ENCODE data around the gene DPP6.

GRCh38 chr7:154372011-154372601 is 319.9 kb downstream of the DPP6 start:
- no peak for TF ChIP-seq CTCF (IDR thresholded peaks at IDR 0.05; ENCODE audit: control extremely low read depth in 1 of 3, insufficient read depth in 1 of 3, low read depth in 1 of 3, low read length in 3 of 3)
- TF ChIP-seq POLR2AphosphoS5 (IDR thresholded peaks at IDR 0.05; ENCODE audit: low read depth, low read length), result no peak
- no peak for TF ChIP-seq BRCA1 (IDR thresholded peaks at IDR 0.05; ENCODE audit: low read depth, low read length)
- no peak for TF ChIP-seq POLR2A (IDR thresholded peaks at IDR 0.05; ENCODE audit: control extremely low read depth in 1 of 2, low read depth in 2 of 2, low read length in 2 of 2)
- no peak for TF ChIP-seq EGR1 (IDR thresholded peaks at IDR 0.05; ENCODE audit: borderline replicate concordance, low read depth, low read length)
- no peak for TF ChIP-seq SP2 (IDR thresholded peaks at IDR 0.05; ENCODE audit: low read length)
- TF ChIP-seq JUN (IDR thresholded peaks at IDR 0.05; ENCODE audit: low read depth, low read length), result no peak
- TF ChIP-seq EZH2 (IDR thresholded peaks at IDR 0.05; ENCODE audit: low read depth, low read length, severe bottlenecking), result no peak
